ENCODE measurements around the gene USP3.

USP3 gene

DNA sequence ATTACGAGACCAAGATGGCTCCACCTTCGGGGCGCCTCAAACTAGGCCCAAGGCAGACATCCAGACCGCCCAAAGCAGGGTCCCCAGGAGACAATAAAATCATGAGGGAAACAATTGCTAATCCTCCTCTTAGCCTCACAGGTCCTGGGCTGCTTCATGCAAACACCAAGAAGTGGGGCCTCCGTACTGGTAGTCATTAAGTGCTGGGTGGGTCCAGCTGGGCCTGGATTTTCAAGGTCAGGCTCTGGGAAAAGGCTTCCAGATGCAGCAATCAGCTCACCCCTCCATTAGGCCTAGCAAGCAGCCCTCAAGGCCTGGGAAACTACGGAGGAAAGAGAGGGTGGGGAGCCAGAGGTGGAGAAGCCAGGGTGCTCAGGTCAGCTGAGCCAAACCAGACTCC, 93.4 kb downstream of the USP3 start:
- no peak for TF ChIP-seq EZH2 (IDR thresholded peaks at IDR 0.05; ENCODE audit: borderline replicate concordance, low read depth, low read length, severe bottlenecking)
- TF ChIP-seq, protein P1, sequence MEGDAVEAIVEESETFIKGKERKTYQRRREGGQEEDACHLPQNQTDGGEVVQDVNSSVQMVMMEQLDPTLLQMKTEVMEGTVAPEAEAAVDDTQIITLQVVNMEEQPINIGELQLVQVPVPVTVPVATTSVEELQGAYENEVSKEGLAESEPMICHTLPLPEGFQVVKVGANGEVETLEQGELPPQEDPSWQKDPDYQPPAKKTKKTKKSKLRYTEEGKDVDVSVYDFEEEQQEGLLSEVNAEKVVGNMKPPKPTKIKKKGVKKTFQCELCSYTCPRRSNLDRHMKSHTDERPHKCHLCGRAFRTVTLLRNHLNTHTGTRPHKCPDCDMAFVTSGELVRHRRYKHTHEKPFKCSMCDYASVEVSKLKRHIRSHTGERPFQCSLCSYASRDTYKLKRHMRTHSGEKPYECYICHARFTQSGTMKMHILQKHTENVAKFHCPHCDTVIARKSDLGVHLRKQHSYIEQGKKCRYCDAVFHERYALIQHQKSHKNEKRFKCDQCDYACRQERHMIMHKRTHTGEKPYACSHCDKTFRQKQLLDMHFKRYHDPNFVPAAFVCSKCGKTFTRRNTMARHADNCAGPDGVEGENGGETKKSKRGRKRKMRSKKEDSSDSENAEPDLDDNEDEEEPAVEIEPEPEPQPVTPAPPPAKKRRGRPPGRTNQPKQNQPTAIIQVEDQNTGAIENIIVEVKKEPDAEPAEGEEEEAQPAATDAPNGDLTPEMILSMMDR (IDR thresholded peaks at IDR 0.05; ENCODE audit: borderline replicate concordance, extremely low read depth, low read length, poor library complexity, severe bottlenecking), result no peak
- Histone ChIP-seq H4K20me1 (ENCODE audit: insufficient read depth, low read length) (peaks cover 2% of the 10 kb centered on the region; the same call in 1 of the 2 replicates), H3K4me3 (ENCODE audit: low read depth in 1 of 2, low read length in 2 of 2) (no peak overlapping the region), H3K36me3 (ENCODE audit: insufficient read depth, low read length) (peaks cover 9% of the 10 kb centered on the region), H3K9me3 (ENCODE audit: insufficient read depth, low read length, severe bottlenecking) (no peaks in the 10 kb centered on the region), H3K79me2 (ENCODE audit: insufficient read depth, low read length) (no peaks in the 10 kb centered on the region), H3K9ac (ENCODE audit: low read depth, low read length) (no peak overlapping the region), H3K4me2 (ENCODE audit: insufficient read depth, low read length) (no peak overlapping the region), H3K27me3 (ENCODE audit: insufficient read depth, low read length, poor library complexity) (no peaks in the 10 kb centered on the region), H3K27ac (ENCODE audit: low read length) (no peak overlapping the region), H3K4me1 (ENCODE audit: insufficient read depth, low read length) (peaks cover 20% of the 10 kb centered on the region), H2AFZ (ENCODE audit: low read depth, low read length) (no peak overlapping the region)
- DNase-seq, result no peak
- ATAC-seq (ENCODE audit: insufficient read depth, low read depth), result no peak

DNA sequence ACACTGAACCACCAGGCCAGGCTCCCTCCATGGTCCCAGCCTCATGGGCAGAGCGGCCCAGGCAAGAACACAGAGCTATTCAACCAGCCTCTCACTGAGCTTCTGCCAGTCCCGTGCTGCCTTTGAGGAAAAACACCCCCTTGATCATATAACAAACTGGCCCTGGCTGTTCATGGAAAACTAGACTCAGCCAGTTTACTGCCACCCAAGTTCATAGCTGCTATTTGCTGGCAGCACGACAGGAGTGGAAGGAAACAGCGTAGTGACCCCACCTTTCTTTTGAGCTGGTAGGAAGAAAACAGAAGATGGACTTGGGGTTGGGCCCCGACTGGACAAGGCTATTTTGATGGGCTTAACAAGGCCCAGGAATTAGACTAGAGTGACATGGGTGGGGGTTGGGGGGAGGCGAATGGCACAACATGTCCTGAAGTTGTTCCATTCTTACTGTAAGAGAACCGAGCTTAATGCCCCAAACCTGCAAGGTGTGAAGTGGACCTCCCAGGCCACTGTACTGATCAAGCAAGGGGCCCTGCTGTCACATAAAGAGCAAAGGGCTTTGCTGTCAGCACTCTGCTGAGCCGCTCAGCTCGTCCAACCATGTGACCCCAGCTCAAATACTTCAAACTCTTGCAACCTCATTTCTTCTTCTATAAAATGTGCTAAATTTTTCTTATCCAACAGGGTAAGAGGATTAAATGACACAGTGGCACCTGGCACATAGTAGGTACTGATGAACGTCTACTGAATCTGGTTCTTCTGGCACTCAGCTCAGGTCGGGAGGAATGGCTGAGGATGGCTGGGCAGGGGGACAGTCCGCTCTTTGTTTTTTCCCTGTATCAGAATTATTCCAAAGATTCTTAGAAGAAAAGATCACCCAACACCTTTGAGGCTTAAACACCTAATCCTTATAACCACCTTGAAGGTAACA, 94.3 kb downstream of the USP3 start:
- H3K9ac ChIP-seq (ENCODE audit: low read depth, low read length), result no peak overlapping the region
- H3K4me3 ChIP-seq (ENCODE audit: low read depth in 1 of 2, low read length in 2 of 2), result no peak overlapping the region
- H3K27me3 ChIP-seq (ENCODE audit: insufficient read depth, low read length, poor library complexity), result no peaks in the 10 kb centered on the region
- DNase-seq (no peak), ATAC-seq (ENCODE audit: insufficient read depth, low read depth) (no peak)
- peaks cover 2% of the 10 kb centered on the region; the same call in 1 of the 2 replicates for H4K20me1 ChIP-seq (ENCODE audit: insufficient read depth, low read length)
- no peak overlapping the region for H3K27ac ChIP-seq (ENCODE audit: low read length)
- H3K9me3 ChIP-seq (ENCODE audit: insufficient read depth, low read length, severe bottlenecking), result no peaks in the 10 kb centered on the region
- H3K4me1 ChIP-seq (ENCODE audit: insufficient read depth, low read length), result peaks cover 20% of the 10 kb centered on the region
- H2AFZ ChIP-seq (ENCODE audit: low read depth, low read length), result no peak overlapping the region
- H3K36me3 ChIP-seq (ENCODE audit: insufficient read depth, low read length), result peaks cover 4% of the 10 kb centered on the region; the same call in 1 of the 2 replicates
- no peaks in the 10 kb centered on the region for H3K79me2 ChIP-seq (ENCODE audit: insufficient read depth, low read length)
- no peak overlapping the region for H3K4me2 ChIP-seq (ENCODE audit: insufficient read depth, low read length)
- no peak for TF ChIP-seq EZH2 (IDR thresholded peaks at IDR 0.05; ENCODE audit: borderline replicate concordance, low read depth, low read length, severe bottlenecking)
- TF ChIP-seq, protein P1 (IDR thresholded peaks at IDR 0.05; ENCODE audit: borderline replicate concordance, extremely low read depth, low read length, poor library complexity, severe bottlenecking), result no peak

DNA sequence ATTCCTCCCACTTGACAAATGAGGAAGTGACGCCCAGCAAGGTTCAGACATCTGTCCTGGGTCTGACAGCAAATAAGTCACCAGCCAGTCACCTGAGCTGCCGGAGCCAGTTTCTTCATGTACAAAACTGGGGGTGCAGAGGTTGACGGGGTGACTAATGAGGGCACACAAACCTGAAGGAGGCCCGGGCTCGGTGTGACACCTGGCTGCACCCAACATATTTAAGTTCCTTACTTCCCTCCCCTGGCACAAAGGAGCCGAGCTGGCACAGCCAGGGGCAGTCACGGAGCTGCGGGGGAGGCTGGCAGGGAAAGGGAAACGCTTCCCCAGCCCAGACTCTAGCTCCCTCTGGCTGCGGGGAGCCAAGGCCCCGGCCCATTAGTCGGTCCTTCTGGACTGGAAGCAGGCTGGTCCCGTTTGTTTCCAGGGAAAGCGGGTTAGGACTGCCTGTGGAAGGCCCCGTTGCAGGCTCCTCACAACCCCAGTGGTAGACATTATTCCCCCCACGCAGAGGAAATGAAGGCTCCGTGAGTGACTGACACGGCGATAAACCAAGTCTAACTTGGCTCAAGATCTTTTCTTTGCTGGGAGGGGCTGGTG, 95.1 kb downstream of the USP3 start:
- ATAC-seq (ENCODE audit: insufficient read depth, low read depth) (no peak), DNase-seq (no peak)
- H3K4me2 ChIP-seq (ENCODE audit: insufficient read depth, low read length), result peak overlapping the region; percentile 99; the same call in 1 of the 2 replicates
- peaks cover 2% of the 10 kb centered on the region; the same call in 1 of the 2 replicates for H4K20me1 ChIP-seq (ENCODE audit: insufficient read depth, low read length)
- no peaks in the 10 kb centered on the region for H3K9me3 ChIP-seq (ENCODE audit: insufficient read depth, low read length, severe bottlenecking)
- no peaks in the 10 kb centered on the region for H3K36me3 ChIP-seq (ENCODE audit: insufficient read depth, low read length)
- no peak for TF ChIP-seq EZH2 (IDR thresholded peaks at IDR 0.05; ENCODE audit: borderline replicate concordance, low read depth, low read length, severe bottlenecking)
- TF ChIP-seq, protein P1 (IDR thresholded peaks at IDR 0.05; ENCODE audit: borderline replicate concordance, extremely low read depth, low read length, poor library complexity, severe bottlenecking), result peak; percentile 46
- H3K9ac ChIP-seq (ENCODE audit: low read depth, low read length), result no peak overlapping the region
- H3K27ac ChIP-seq (ENCODE audit: low read length), result no peak overlapping the region
- H3K27me3 ChIP-seq (ENCODE audit: insufficient read depth, low read length, poor library complexity), result no peaks in the 10 kb centered on the region
- H3K4me1 ChIP-seq (ENCODE audit: insufficient read depth, low read length), result peaks cover 20% of the 10 kb centered on the region
- H3K4me3 ChIP-seq (ENCODE audit: low read depth in 1 of 2, low read length in 2 of 2), result no peak overlapping the region
- no peaks in the 10 kb centered on the region for H3K79me2 ChIP-seq (ENCODE audit: insufficient read depth, low read length)
- no peak overlapping the region for H2AFZ ChIP-seq (ENCODE audit: low read depth, low read length)

All from DND-41 (cell line).